Fibroblast of lung (primary cell): ENCODE data around the gene WHAMM.

ENCODE experiments used
- EZH2 ChIP-seq: IDR thresholded peaks from 2 replicates; pipeline ENCODE4 v1.5.1; 2012; ENCODE audit warnings: low read length, control low read depth, mild to moderate bottlenecking; ENCODE audit errors: missing control alignments
- TF ChIP-seq, protein P1 (sequence below), 2 donors: IDR thresholded peaks in 1 of 2; conservative IDR thresholded peaks in 1 of 2; 1 replicate in 1 of 2; 2 replicates in 1 of 2; pipeline ENCODE4 v1.5.1; 2011 to 2012; ENCODE audit warnings: low read length in 2 of 2, control low read depth in 1 of 2, inconsistent platforms in 1 of 2, low read depth in 1 of 2, mild to moderate bottlenecking in 1 of 2

DNA sequence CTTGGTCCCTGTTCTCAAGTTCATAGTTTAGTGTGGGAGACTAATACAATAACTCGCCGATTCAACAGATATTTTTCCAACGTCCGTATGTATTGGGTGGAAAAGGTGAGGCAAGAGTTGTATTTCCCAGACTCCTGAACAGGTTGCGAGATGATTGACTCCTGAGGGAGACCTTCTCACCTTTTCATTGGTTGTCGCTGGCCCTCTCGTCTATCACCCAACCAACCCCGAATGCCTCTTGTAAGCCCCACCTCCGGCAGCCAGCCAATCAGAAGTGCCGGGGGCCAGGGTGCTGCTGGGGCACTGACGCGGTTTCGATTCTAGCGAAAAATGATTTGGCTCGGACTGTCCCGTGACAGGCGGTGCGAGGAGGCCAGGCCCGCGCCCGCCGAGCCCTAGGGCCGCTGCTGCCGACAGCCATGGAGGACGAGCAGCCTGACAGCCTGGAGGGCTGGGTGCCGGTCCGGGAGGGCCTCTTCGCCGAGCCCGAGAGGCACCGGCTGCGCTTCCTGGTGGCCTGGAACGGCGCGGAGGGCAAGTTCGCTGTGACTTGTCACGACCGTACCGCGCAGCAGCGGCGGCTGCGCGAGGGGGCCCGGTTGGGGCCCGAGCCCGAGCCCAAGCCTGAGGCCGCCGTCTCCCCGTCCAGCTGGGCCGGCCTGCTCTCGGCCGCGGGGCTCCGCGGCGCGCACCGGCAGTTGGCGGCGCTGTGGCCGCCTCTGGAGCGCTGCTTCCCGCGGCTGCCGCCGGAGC, at the start of gene WHAMM:
- TF ChIP-seq, protein P1, sequence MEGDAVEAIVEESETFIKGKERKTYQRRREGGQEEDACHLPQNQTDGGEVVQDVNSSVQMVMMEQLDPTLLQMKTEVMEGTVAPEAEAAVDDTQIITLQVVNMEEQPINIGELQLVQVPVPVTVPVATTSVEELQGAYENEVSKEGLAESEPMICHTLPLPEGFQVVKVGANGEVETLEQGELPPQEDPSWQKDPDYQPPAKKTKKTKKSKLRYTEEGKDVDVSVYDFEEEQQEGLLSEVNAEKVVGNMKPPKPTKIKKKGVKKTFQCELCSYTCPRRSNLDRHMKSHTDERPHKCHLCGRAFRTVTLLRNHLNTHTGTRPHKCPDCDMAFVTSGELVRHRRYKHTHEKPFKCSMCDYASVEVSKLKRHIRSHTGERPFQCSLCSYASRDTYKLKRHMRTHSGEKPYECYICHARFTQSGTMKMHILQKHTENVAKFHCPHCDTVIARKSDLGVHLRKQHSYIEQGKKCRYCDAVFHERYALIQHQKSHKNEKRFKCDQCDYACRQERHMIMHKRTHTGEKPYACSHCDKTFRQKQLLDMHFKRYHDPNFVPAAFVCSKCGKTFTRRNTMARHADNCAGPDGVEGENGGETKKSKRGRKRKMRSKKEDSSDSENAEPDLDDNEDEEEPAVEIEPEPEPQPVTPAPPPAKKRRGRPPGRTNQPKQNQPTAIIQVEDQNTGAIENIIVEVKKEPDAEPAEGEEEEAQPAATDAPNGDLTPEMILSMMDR (conservative IDR thresholded peaks at IDR 0.05 in 1 of 2, IDR thresholded peaks at IDR 0.05 in 1 of 2; ENCODE audit: low read depth in 1 of 2, low read length in 2 of 2), result no peak
- TF ChIP-seq EZH2, result no peak
